Mesothelial cell of epicardium (in vitro differentiated cells): Measurements from ENCODE around the gene SYNGR1. TPM values are rescaled to one million over a fixed set of nuclear protein-coding genes. Genes with fewer than 3 reads are reported as not detected.
A peak's percentile ranks its signal among the peaks of the same experiment; 100 is the strongest.

Experiments used
- DNase-seq, 2 experiments: peaks; one replicate each; pipeline ENCODE4 v3.0.0; 2021; ENCODE audit warnings: low spot score in 2 of 2; ENCODE audit not compliant: unreplicated experiment in 2 of 2
- H3K27ac Mint-ChIP-seq: 2 replicates; pipeline ENCODE4 v1.8.0; 2021; ENCODE audit warnings: mixed read lengths
- H3K27me3 Mint-ChIP-seq: 2 replicates; pipeline ENCODE4 v1.8.0; 2021; ENCODE audit warnings: low read depth, mixed read lengths
- H3K36me3 Mint-ChIP-seq: 2 replicates; pipeline ENCODE4 v1.8.0; 2021; ENCODE audit warnings: mixed read lengths
- H3K4me1 Mint-ChIP-seq: 2 replicates; pipeline ENCODE4 v1.8.0; 2021; ENCODE audit warnings: mixed read lengths
- H3K4me3 Mint-ChIP-seq: 2 replicates; pipeline ENCODE4 v1.8.0; 2021; ENCODE audit warnings: mild to moderate bottlenecking, moderate library complexity, mixed read lengths
- H3K9me3 Mint-ChIP-seq: 2 replicates; pipeline ENCODE4 v1.8.0; 2021; ENCODE audit warnings: mixed read lengths
- CTCF ChIP-seq: fragments of 200-600 bp; sonication (generic); IDR thresholded peaks from one replicate; pipeline ENCODE4 v1.5.0; 2021; ENCODE audit warnings: antibody characterized with exemption; ENCODE audit not compliant: unreplicated experiment
- total RNA-seq: library from RNA; stranded (reverse); gene quantifications from 3 replicates; pipeline ENCODE4 v1.2.1, GENCODE V29; 2021

Gene SYNGR1
- total RNA-seq, 1 donor from 2014 or later = 38.9 TPM

- Mint-ChIP-seq H3K27ac (peak overlapping the region; percentile 73), H3K9me3 (no peaks in the 10 kb centered on the region), H3K4me3 (no peak overlapping the region), H3K27me3 (no peaks in the 10 kb centered on the region), H3K36me3 (peaks cover 44% of the 10 kb centered on the region), H3K4me1 (peaks cover 35% of the 10 kb centered on the region)
- no peak for DNase-seq
- no peak for TF ChIP-seq CTCF
Observed at GRCh38 chr22:39315389-39315788, 34.4 kb upstream of the SYNGR1 start.

GRCh38 chr22:39316440-39317083 lies 33.2 kb upstream of the SYNGR1 start:
- Mint-ChIP-seq H3K4me1 (peaks cover 35% of the 10 kb centered on the region), H3K36me3 (peaks cover 42% of the 10 kb centered on the region), H3K27ac (peak overlapping the region; percentile 99), H3K4me3 (peak overlapping the region; percentile 100), H3K27me3 (no peaks in the 10 kb centered on the region), H3K9me3 (no peaks in the 10 kb centered on the region)
- peak; percentile 68 for TF ChIP-seq CTCF
- DNase-seq = no peak

GRCh38 chr22:39317084-39317774 lies 32.6 kb upstream of the SYNGR1 start:
- DNase-seq = no peak
- no peaks in the 10 kb centered on the region for H3K9me3 Mint-ChIP-seq
- H3K4me1 Mint-ChIP-seq = peaks cover 35% of the 10 kb centered on the region
- no peak for TF ChIP-seq CTCF
- H3K4me3 Mint-ChIP-seq = peak overlapping the region; percentile 100
- peaks cover 37% of the 10 kb centered on the region for H3K36me3 Mint-ChIP-seq
- peak overlapping the region; percentile 99 for H3K27ac Mint-ChIP-seq
- H3K27me3 Mint-ChIP-seq = no peaks in the 10 kb centered on the region

GRCh38 chr22:39317775-39318506 lies 31.9 kb upstream of the SYNGR1 start:
- H3K4me1 Mint-ChIP-seq = peaks cover 35% of the 10 kb centered on the region
- peaks cover 32% of the 10 kb centered on the region for H3K36me3 Mint-ChIP-seq
- H3K9me3 Mint-ChIP-seq = no peaks in the 10 kb centered on the region
- H3K27me3 Mint-ChIP-seq = no peaks in the 10 kb centered on the region
- H3K4me3 Mint-ChIP-seq = peak overlapping the region; percentile 100
- DNase-seq = no peak
- no peak for TF ChIP-seq CTCF
- H3K27ac Mint-ChIP-seq = peak overlapping the region; percentile 99

GRCh38 chr22:39318507-39319283 lies 31.1 kb upstream of the SYNGR1 start:
- H3K36me3 Mint-ChIP-seq = peaks cover 26% of the 10 kb centered on the region
- H3K4me3 Mint-ChIP-seq = peak overlapping the region; percentile 100
- peaks cover 35% of the 10 kb centered on the region for H3K4me1 Mint-ChIP-seq
- no peak for DNase-seq
- H3K27me3 Mint-ChIP-seq = no peaks in the 10 kb centered on the region
- H3K9me3 Mint-ChIP-seq = no peaks in the 10 kb centered on the region
- peak overlapping the region; percentile 99 for H3K27ac Mint-ChIP-seq
- no peak for TF ChIP-seq CTCF
